IMR-90 (cell line): Measurements from ENCODE around the gene RAPGEF2. TPM values are rescaled to one million over a fixed set of nuclear protein-coding genes. Genes with fewer than 3 reads are reported as not detected.

Experiments
- ATAC-seq: fragments of 200-7000 bp; cut with Tn5 transposase; 2 replicates; pipeline ENCODE4 v1.9.1; 2020; ENCODE audit warnings: low read depth, mild to moderate bottlenecking, moderate library complexity
- BruUV-seq: library from RNA; stranded (reverse); fragments of 400-500 nt; replicated peaks from 2 replicates; lab custom pipeline; 2021; lab: Mats Ljungman, UMichigan
- CTCF ChIA-PET: fragments of 300-600 bp; formaldehyde crosslinking; extraction: SDS; loops from one replicate; lab custom pipeline; 2021; ENCODE audit warnings: antibody characterized with exemption; lab: Yijun Ruan, JAX
- POLR2A ChIA-PET: fragments of 300-600 bp; sonication (Branson Sonifier 250); formaldehyde crosslinking; loops from one replicate; lab custom pipeline; 2022; ENCODE audit warnings: antibody characterized with exemption; ENCODE audit not compliant: unreplicated experiment; lab: Charles Lee
- DNase-seq: peaks from one replicate; pipeline ENCODE4 v3.0.0; 2013
- H2AFZ ChIP-seq: replicated peaks from 2 replicates; pipeline ENCODE3; 2013; ENCODE audit warnings: low read length, mild to moderate bottlenecking; ENCODE audit not compliant: poor library complexity
- H2AK5ac ChIP-seq: 2 replicates; pipeline ENCODE4 v1.6.1; 2013; ENCODE audit warnings: low read depth, low read length, inconsistent platforms
- H2AK9ac ChIP-seq: replicated peaks from 2 replicates; pipeline ENCODE3; 2013; ENCODE audit warnings: mild to moderate bottlenecking, low read depth, low read length, moderate library complexity; ENCODE audit not compliant: poor library complexity
- H2BK120ac ChIP-seq: 2 replicates; pipeline ENCODE4 v1.6.1; 2013; ENCODE audit warnings: low read depth, low read length, inconsistent platforms
- H2BK15ac ChIP-seq: 3 replicates; pipeline ENCODE4 v1.6.1; 2013; ENCODE audit warnings: low read depth, low read length, inconsistent platforms
- H2BK20ac ChIP-seq: 2 replicates; pipeline ENCODE4 v1.6.1; 2013; ENCODE audit warnings: low read depth, mild to moderate bottlenecking, inconsistent platforms, low read length, moderate library complexity
- H2BK5ac ChIP-seq: 2 replicates; pipeline ENCODE4 v1.6.1; 2013; ENCODE audit warnings: mild to moderate bottlenecking, low read depth, low read length, inconsistent platforms; ENCODE audit not compliant: poor library complexity, severe bottlenecking
- H3K14ac ChIP-seq: replicated peaks from 2 replicates; pipeline ENCODE4 v1.6.1; 2013; ENCODE audit warnings: low read depth, low read length, inconsistent platforms
- H3K18ac ChIP-seq: 2 replicates; pipeline ENCODE4 v1.6.1; 2013; ENCODE audit warnings: low read depth, low read length, control low read depth
- H3K23ac ChIP-seq: 2 replicates; pipeline ENCODE4 v1.6.1; 2013; ENCODE audit warnings: low read depth, low read length, inconsistent platforms
- H3K27ac ChIP-seq: 2 replicates; pipeline ENCODE4 v1.5.1; 2013; ENCODE audit warnings: mild to moderate bottlenecking, control low read depth, low read length; ENCODE audit not compliant: insufficient read depth
- H3K27me3 ChIP-seq: 2 replicates; pipeline ENCODE4 v1.6.1; 2013; ENCODE audit warnings: low read length; ENCODE audit not compliant: control insufficient read depth, insufficient read depth
- H3K36me3 ChIP-seq: 2 replicates; pipeline ENCODE4 v1.6.1; 2013; ENCODE audit warnings: low read length, mixed read lengths; ENCODE audit not compliant: control insufficient read depth, insufficient read depth
- H3K4ac ChIP-seq: 2 replicates; pipeline ENCODE4 v1.6.1; 2013; ENCODE audit warnings: low read depth, low read length, inconsistent platforms
- H3K4me1 ChIP-seq: 2 replicates; pipeline ENCODE4 v1.6.1; 2013; ENCODE audit warnings: low read length, mixed read lengths; ENCODE audit not compliant: control insufficient read depth, insufficient read depth
- H3K4me2 ChIP-seq: 2 replicates; pipeline ENCODE4 v1.6.1; 2013; ENCODE audit warnings: low read depth, mild to moderate bottlenecking, control low read depth, low read length, moderate library complexity
- H3K4me3 ChIP-seq: 2 replicates; pipeline ENCODE4 v1.5.1; 2013; ENCODE audit warnings: low read depth, mild to moderate bottlenecking, control low read depth, low read length, moderate library complexity; ENCODE audit not compliant: insufficient read depth
- H3K56ac ChIP-seq: 2 replicates; pipeline ENCODE4 v1.6.1; 2013; ENCODE audit warnings: low read length, inconsistent platforms; ENCODE audit not compliant: insufficient read depth; ENCODE audit errors: extremely low read depth
- H3K79me1 ChIP-seq, 2 experiments: 2 replicates each; pipeline ENCODE4 v1.6.1; 2013; ENCODE audit warnings: low read length in 2 of 2, inconsistent platforms in 1 of 2, low read depth in 1 of 2
- H3K9ac ChIP-seq: 2 replicates; pipeline ENCODE4 v1.6.1; 2013; ENCODE audit warnings: low read depth, low read length, control low read depth
- H3K9me1 ChIP-seq: 2 replicates; pipeline ENCODE4 v1.6.1; 2013; ENCODE audit warnings: low read length, inconsistent platforms; ENCODE audit not compliant: insufficient read depth
- H3K9me3 ChIP-seq: 2 replicates; pipeline ENCODE4 v1.6.1; 2013; ENCODE audit warnings: low read length; ENCODE audit not compliant: control insufficient read depth, insufficient read depth
- H4K20me1 ChIP-seq: 2 replicates; pipeline ENCODE4 v1.6.1; 2013; ENCODE audit warnings: low read length, inconsistent platforms; ENCODE audit not compliant: insufficient read depth
- H4K5ac ChIP-seq: 2 replicates; pipeline ENCODE4 v1.6.1; 2013; ENCODE audit warnings: mild to moderate bottlenecking, low read depth, low read length, control low read depth
- H4K8ac ChIP-seq, 2 experiments: 2 replicates each; pipeline ENCODE4 v1.6.1; 2013; ENCODE audit warnings: low read depth in 2 of 2, low read length in 2 of 2, control low read depth in 1 of 2, inconsistent platforms in 1 of 2
- H4K91ac ChIP-seq: 2 replicates; pipeline ENCODE4 v1.6.1; 2013; ENCODE audit warnings: low read depth, low read length, inconsistent platforms; ENCODE audit not compliant: insufficient read depth
- CHD1 ChIP-seq: IDR thresholded peaks from 2 replicates; pipeline ENCODE4 v1.6.1; 2012; ENCODE audit warnings: low read depth, low read length, improper control_type of control experiment
- FOS ChIP-seq: fragments of 150-350 bp; IDR thresholded peaks from 2 replicates; pipeline ENCODE4 v1.6.1; 2016; ENCODE audit warnings: low read depth, low read length
- MAZ ChIP-seq: IDR thresholded peaks from 2 replicates; pipeline ENCODE4 v1.6.1; 2012; ENCODE audit warnings: low read depth, mild to moderate bottlenecking, low read length, improper control_type of control experiment, moderate library complexity, borderline replicate concordance
- RFX5 ChIP-seq: IDR thresholded peaks from 2 replicates; pipeline ENCODE4 v1.8.0; 2012; ENCODE audit warnings: low read depth, mild to moderate bottlenecking, low read length, moderate library complexity
- WGBS, 2 experiments: methylation state at CpG; one replicate each; pipeline versions ENCODE4 v1.1.5 to v1.1.7; 2013; ENCODE audit warnings: missing lambda C conversion rate in 2 of 2; ENCODE audit not compliant: insufficient read length in 1 of 2; ENCODE audit errors: extremely low coverage in 2 of 2; 5-methylcytosine and 5-hydroxymethylcytosine counted together
- dilution Hi-C: fragments of 300-500 bp; cut with HindIII; formaldehyde crosslinking; loops from one replicate; pipeline ENCODE4 v1.14.3; 2018; ENCODE audit warnings: low sequenced_read_pairs; ENCODE audit not compliant: unreplicated experiment
- in situ Hi-C: fragments of 300-500 bp; cut with MboI; formaldehyde crosslinking; loops from 3 replicates; pipeline ENCODE4 v1.14.3; 2019; ENCODE audit warnings: low sequenced_read_pairs, inconsistent platforms, mixed read lengths
- intact Hi-C: fragments of 100-400 bp; cut with micrococcal nuclease; formaldehyde crosslinking; loops from 2 replicates; pipeline ENCODE4 v1.10.0; 2022
- polyA plus RNA-seq, 3 experiments: library from polyadenylated mRNA; depleted of rRNA; stranded (reverse); fragments of >200 nt; gene quantifications; 2 replicates each; pipeline ENCODE4 v1.2.3, GENCODE V29; 2012; ENCODE audit warnings: low replicate concordance in 1 of 3
- total RNA-seq: library from RNA; depleted of rRNA; stranded (reverse); fragments of >200 nt; gene quantifications from 2 replicates; pipeline ENCODE4 v1.2.3, GENCODE V29; 2012
- TF ChIP-seq, protein P1 (sequence below): conservative IDR thresholded peaks from 2 replicates; pipeline ENCODE4 v1.5.1; 2012; ENCODE audit warnings: mild to moderate bottlenecking, low read depth, low read length, improper control_type of control experiment
- TF ChIP-seq, protein P2 (sequence below): fragments of 150-350 bp; IDR thresholded peaks from 2 replicates; pipeline ENCODE4 v1.6.1; 2017; ENCODE audit warnings: mild to moderate bottlenecking, antibody characterized with exemption, low read length, low read depth

Gene RAPGEF2
- total and polyA plus RNA-seq, 2 of the 4 experiments (the other 2 are of a cell fraction), result 27.6 to 109 TPM

- peak; percentile 28 for DNase-seq
- Histone ChIP-seq H2BK20ac (peak overlapping the region; percentile 73; the same call in 1 of the 2 replicates), H2BK5ac (peak overlapping the region; percentile 92), H3K9me3 (no peaks in the 10 kb centered on the region), H3K56ac (no peak overlapping the region), H3K23ac (no peak overlapping the region), H3K27ac (no peak overlapping the region), H3K18ac (no peak overlapping the region), H3K36me3 (no peaks in the 10 kb centered on the region), H3K14ac (peak overlapping the region; percentile 24; the same call in 1 of the 2 replicates), H2BK15ac (peak overlapping the region; percentile 13; the same call in 1 of the 3 replicates), H4K8ac (peak overlapping the region in 1 of 2 experiments; percentile 12; a peak in 1 of 4 replicates), H3K79me1 (peaks cover 23 to 56% of the 10 kb centered on the region in 2 experiments), H3K9me1 (peaks cover 4% of the 10 kb centered on the region), H3K9ac (no peak overlapping the region), H4K20me1 (no peaks in the 10 kb centered on the region), H3K27me3 (no peaks in the 10 kb centered on the region), H4K5ac (no peak overlapping the region), H3K4ac (peak overlapping the region; percentile 81), H2AK5ac (no peak overlapping the region), H3K4me1 (peaks cover 12% of the 10 kb centered on the region), H2AK9ac (no peak overlapping the region), H3K4me2 (no peak overlapping the region), H2BK120ac (peak overlapping the region; percentile 81), H3K4me3 (no peak overlapping the region), H2AFZ (no peak overlapping the region), H4K91ac (peak overlapping the region; percentile 30; the same call in 1 of the 2 replicates)
- TF ChIP-seq RFX5 (no peak), CHD1 (no peak), MAZ (no peak), FOS (no peak)
- TF ChIP-seq, protein P1, sequence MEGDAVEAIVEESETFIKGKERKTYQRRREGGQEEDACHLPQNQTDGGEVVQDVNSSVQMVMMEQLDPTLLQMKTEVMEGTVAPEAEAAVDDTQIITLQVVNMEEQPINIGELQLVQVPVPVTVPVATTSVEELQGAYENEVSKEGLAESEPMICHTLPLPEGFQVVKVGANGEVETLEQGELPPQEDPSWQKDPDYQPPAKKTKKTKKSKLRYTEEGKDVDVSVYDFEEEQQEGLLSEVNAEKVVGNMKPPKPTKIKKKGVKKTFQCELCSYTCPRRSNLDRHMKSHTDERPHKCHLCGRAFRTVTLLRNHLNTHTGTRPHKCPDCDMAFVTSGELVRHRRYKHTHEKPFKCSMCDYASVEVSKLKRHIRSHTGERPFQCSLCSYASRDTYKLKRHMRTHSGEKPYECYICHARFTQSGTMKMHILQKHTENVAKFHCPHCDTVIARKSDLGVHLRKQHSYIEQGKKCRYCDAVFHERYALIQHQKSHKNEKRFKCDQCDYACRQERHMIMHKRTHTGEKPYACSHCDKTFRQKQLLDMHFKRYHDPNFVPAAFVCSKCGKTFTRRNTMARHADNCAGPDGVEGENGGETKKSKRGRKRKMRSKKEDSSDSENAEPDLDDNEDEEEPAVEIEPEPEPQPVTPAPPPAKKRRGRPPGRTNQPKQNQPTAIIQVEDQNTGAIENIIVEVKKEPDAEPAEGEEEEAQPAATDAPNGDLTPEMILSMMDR, result no peak
- TF ChIP-seq, protein P2, sequence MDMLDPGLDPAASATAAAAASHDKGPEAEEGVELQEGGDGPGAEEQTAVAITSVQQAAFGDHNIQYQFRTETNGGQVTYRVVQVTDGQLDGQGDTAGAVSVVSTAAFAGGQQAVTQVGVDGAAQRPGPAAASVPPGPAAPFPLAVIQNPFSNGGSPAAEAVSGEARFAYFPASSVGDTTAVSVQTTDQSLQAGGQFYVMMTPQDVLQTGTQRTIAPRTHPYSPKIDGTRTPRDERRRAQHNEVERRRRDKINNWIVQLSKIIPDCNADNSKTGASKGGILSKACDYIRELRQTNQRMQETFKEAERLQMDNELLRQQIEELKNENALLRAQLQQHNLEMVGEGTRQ, result no peak
- no CpG with 5 or more reads among the region's 4 CpGs for WGBS, 2 experiments
- POLR2A ChIA-PET, result no interaction called here
- CTCF ChIA-PET, result interaction anchor here (1.0 kb wide), 1 partner anchor 26 kb away, joined by 3 read pairs; no protein-coding TSS in a partner anchor
- in situ Hi-C loops (no loop called here), intact Hi-C loops (loop anchor here (1.0 kb wide), 1 partner anchor 147 kb away; no protein-coding TSS in a partner anchor), dilution Hi-C loops (no loop called here)
- BruUV-seq, result no TSS peak
- 0 out of 2 replicates have a peak, but pooled peaks have one; percentile 9 for ATAC-seq
Measured at GRCh38 chr4:159297091-159297490, 194.2 kb downstream of the RAPGEF2 start.
